K562 (cell line): ENCODE results near the gene NAV2. TPM values are rescaled to one million over a fixed set of nuclear protein-coding genes. Genes with fewer than 3 reads are reported as not detected.

Experiments
- ATAC-seq: fragments of 200-7000 bp; cut with Tn5 transposase; 3 replicates; pipeline ENCODE4 v1.9.1; 2020; ENCODE audit warnings: moderate library complexity
- BruUV-seq: library from RNA; stranded (reverse); fragments of 400-500 nt; replicated peaks from 2 replicates; lab custom pipeline; 2021; lab: Mats Ljungman, UMichigan
- CTCF ChIA-PET: fragments of 300-600 bp; formaldehyde crosslinking; extraction: SDS; loops from one replicate; lab custom pipeline; 2021; ENCODE audit warnings: low intra/inter-chr PET ratio; lab: Yijun Ruan, JAX
- POLR2A ChIA-PET: fragments of 300-600, 350-650 bp; sonication (Branson Sonifier 250); formaldehyde crosslinking; extraction: SDS; loops from one replicate; lab custom pipeline; 2021; ENCODE audit warnings: antibody characterized with exemption, inconsistent platforms; lab: Yijun Ruan, JAX
- DNase-seq, 4 experiments: peaks; one replicate each; pipeline versions ENCODE4 v3.0.0 to v3.0.0-alpha.2; 2011 to 2018; ENCODE audit warnings: low spot score in 3 of 4, mixed read lengths in 3 of 4; ENCODE audit errors: extremely low read depth in 1 of 4
- FAIRE-seq: peaks from 2 replicates; lab custom pipeline; 2011; peaks lifted over from hg19 to GRCh38; lab: Jason Lieb, UNC
- H2AFZ ChIP-seq: 2 replicates; pipeline ENCODE4 v1.6.0; 2011; ENCODE audit warnings: low read depth, low read length, control low read depth, inconsistent platforms
- H3K27ac ChIP-seq: fragments of 200-600 bp; 3 replicates; pipeline ENCODE4 v1.8.0; 2011; ENCODE audit warnings: low read depth, mild to moderate bottlenecking, control low read depth, inconsistent platforms, low read length, moderate library complexity, mixed read lengths; ENCODE audit errors: extremely low read depth
- H3K27me3 ChIP-seq, 2 experiments: fragments of 300-600 bp in 1 of 2; 2 replicates in 1 of 2; 3 replicates in 1 of 2; pipeline versions ENCODE4 v1.6.0 to v1.8.0; 2011; ENCODE audit warnings: inconsistent platforms in 2 of 2, low read length in 2 of 2, mild to moderate bottlenecking in 1 of 2, mixed read lengths in 1 of 2, moderate library complexity in 1 of 2; ENCODE audit not compliant: control insufficient read depth in 2 of 2, insufficient read depth in 2 of 2
- H3K36me3 ChIP-seq: fragments of 300-600 bp; 3 replicates; pipeline ENCODE4 v1.8.0; 2011; ENCODE audit warnings: mild to moderate bottlenecking, low read length, inconsistent platforms; ENCODE audit not compliant: control insufficient read depth, insufficient read depth
- H3K4me1 ChIP-seq, 2 experiments: fragments of 200-600 bp in 1 of 2; replicated peaks in 1 of 2; 2 replicates in 1 of 2; 3 replicates in 1 of 2; pipeline versions ENCODE4 v1.5.1 to v1.8.0; 2011; ENCODE audit warnings: inconsistent platforms in 2 of 2, low read length in 2 of 2, mild to moderate bottlenecking in 1 of 2, mixed read lengths in 1 of 2, moderate library complexity in 1 of 2; ENCODE audit not compliant: control insufficient read depth in 2 of 2, insufficient read depth in 2 of 2
- H3K4me2 ChIP-seq: 2 replicates; pipeline ENCODE4 v1.6.1; 2011; ENCODE audit warnings: low read length, control low read depth, inconsistent platforms, mixed read lengths; ENCODE audit not compliant: insufficient read depth
- H3K4me3 ChIP-seq: fragments of 200-600 bp; sonication (generic), shearing (Covaris generic); 2 replicates; pipeline ENCODE4 v1.5.1; 2016; ENCODE audit warnings: control low read depth, inconsistent platforms
- H3K79me2 ChIP-seq: fragments of 200-600 bp; 3 replicates; pipeline ENCODE4 v1.8.0; 2011; ENCODE audit warnings: low read length, inconsistent platforms; ENCODE audit not compliant: control insufficient read depth, insufficient read depth
- H3K9ac ChIP-seq, 2 experiments: 2 replicates each; pipeline versions ENCODE4 v1.6.0 to v1.6.1; 2011; ENCODE audit warnings: low read depth in 2 of 2, low read length in 2 of 2, control low read depth in 1 of 2, inconsistent platforms in 1 of 2, mild to moderate bottlenecking in 1 of 2, mixed read lengths in 1 of 2; ENCODE audit not compliant: insufficient read depth in 1 of 2
- H3K9me1 ChIP-seq: one replicate; pipeline ENCODE4 v1.6.0; 2011; ENCODE audit warnings: inconsistent platforms, mild to moderate bottlenecking, low read length, moderate library complexity; ENCODE audit not compliant: control insufficient read depth, insufficient read depth
- H3K9me3 ChIP-seq: replicated peaks from 2 replicates; pipeline ENCODE4 v1.5.1; 2011; ENCODE audit warnings: low read depth, low read length, inconsistent platforms; ENCODE audit not compliant: control insufficient read depth, insufficient read depth
- H4K20me1 ChIP-seq: replicated peaks from 2 replicates; pipeline ENCODE4 v1.6.1; 2011; ENCODE audit warnings: low read length, inconsistent platforms, mixed read lengths; ENCODE audit not compliant: control insufficient read depth, insufficient read depth
- CTBP1 ChIP-seq: fragments of 450-650 bp; IDR thresholded peaks from 2 replicates; pipeline ENCODE4 v1.6.1; 2016; ENCODE audit warnings: borderline replicate concordance
- E2F6 ChIP-seq, 2 experiments: IDR thresholded peaks; 2 replicates each; pipeline ENCODE4 v1.6.1; 2011; ENCODE audit warnings: borderline replicate concordance in 1 of 2, control low read depth in 1 of 2, low read depth in 1 of 2, low read length in 1 of 2, mild to moderate bottlenecking in 1 of 2, mixed read lengths in 1 of 2, moderate library complexity in 1 of 2; ENCODE audit not compliant: insufficient read depth in 1 of 2, insufficient read length in 1 of 2, poor library complexity in 1 of 2, severe bottlenecking in 1 of 2; ENCODE audit errors: extremely low read depth in 1 of 2
- WGBS: fragments of 100-300 bp; shearing (Covaris generic); methylation state at CpG from one replicate; pipeline ENCODE4 v1.1.6; 2016; ENCODE audit warnings: low coverage, mixed read lengths; ENCODE audit not compliant: insufficient coverage; ENCODE audit errors: missing lambda C conversion rate; 5-methylcytosine and 5-hydroxymethylcytosine counted together
- in situ Hi-C: fragments of 300-500 bp; cut with MboI; formaldehyde crosslinking; loops from 4 replicates; pipeline ENCODE4 v1.15.0; 2018; ENCODE audit warnings: inconsistent platforms, mixed read lengths
- intact Hi-C: fragments of 100-400 bp; cut with micrococcal nuclease; formaldehyde crosslinking; loops from 2 replicates; pipeline ENCODE4 v1.14.2; 2022
- polyA plus RNA-seq, 8 experiments: library from polyadenylated mRNA; depleted of rRNA in 4 of 8; stranded (reverse) in 5 of 8; unstranded in 3 of 8; fragments of >200 nt; fragmentation: Nextera tagmentation in 2 of 8; fragmentation: Illumina TruSeq in 1 of 8; extraction: Ambion mirVana in 2 of 8; extraction: Trizol in 1 of 8; gene quantifications; 2 replicates each; pipeline versions ENCODE4 v1.2.1 to v1.2.3, GENCODE V29; 2011 to 2014; ENCODE audit warnings: inconsistent platforms in 1 of 8, missing spikeins in 1 of 8
- total RNA-seq, 7 experiments: library from RNA; depleted of rRNA in 6 of 7; stranded (reverse); fragments of >200 nt in 6 of 7; fragmentation: Illumina TruSeq in 2 of 7; extraction: Trizol in 2 of 7; gene quantifications; 2 replicates each; pipeline versions ENCODE4 v1.2.1 to v1.2.3, GENCODE V29; 2011 to 2021; ENCODE audit warnings: low replicate concordance in 1 of 7

The NAV2 gene
- total and polyA plus RNA-seq, 9 of the 15 experiments (the other 6 are each of a cell fraction or from before 2014, with no cell fraction given): 0.03 to 0.35 (median 0.05) TPM

DNA sequence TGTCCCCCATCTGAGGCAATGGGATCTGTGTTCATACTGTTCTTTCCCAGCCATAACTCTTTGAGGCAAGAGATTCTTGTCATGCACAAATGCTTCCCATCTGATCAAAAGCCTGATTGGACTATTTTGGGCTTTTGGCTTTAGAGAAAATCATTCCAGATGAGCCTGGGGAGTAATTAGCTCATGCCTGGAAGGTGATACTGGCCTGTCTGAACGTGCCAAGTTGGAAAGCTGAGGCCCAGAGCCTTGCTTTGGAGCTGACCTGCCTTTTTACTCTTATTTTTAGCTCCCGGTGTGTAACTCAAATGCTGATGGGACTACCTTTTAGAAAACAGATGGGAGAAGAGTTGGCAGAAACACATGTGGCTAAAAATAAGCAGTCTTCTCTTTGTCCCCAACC is 342.7 kb downstream of the NAV2 start:
- Histone ChIP-seq H3K27me3 (no peaks in the 10 kb centered on the region; a peak in 1 of 5 replicates), H3K36me3 (no peaks in the 10 kb centered on the region), H3K4me1 (no peaks in the 10 kb centered on the region), H3K9ac (no peak overlapping the region), H2AFZ (no peak overlapping the region), H3K27ac (no peak overlapping the region), H3K4me2 (no peak overlapping the region), H3K4me3 (no peak overlapping the region), H3K9me1 (no peaks in the 10 kb centered on the region), H4K20me1 (no peaks in the 10 kb centered on the region), H3K79me2 (no peaks in the 10 kb centered on the region), H3K9me3 (no peaks in the 10 kb centered on the region)
- CTCF ChIA-PET: no interaction called here
- in situ Hi-C loops (no loop called here), intact Hi-C loops (no loop called here)
- no TSS peak for BruUV-seq
- FAIRE-seq: no peak
- DNase-seq: no peak
- WGBS: 36% methylated on average over 2 of the region's 2 CpGs
- no peak for ATAC-seq
- TF ChIP-seq E2F6 (IDR thresholded peaks at IDR 0.05; ENCODE audit: borderline replicate concordance in 1 of 2, extremely low read depth in 1 of 2, insufficient read depth in 1 of 2, insufficient read length in 1 of 2, low read depth in 1 of 2, low read length in 1 of 2, poor library complexity in 1 of 2, severe bottlenecking in 1 of 2): no peak
- POLR2A ChIA-PET: interaction anchor here (1.7 kb wide), 1 partner anchor 9 kb away, joined by 4 read pairs; no protein-coding TSS in a partner anchor

DNA sequence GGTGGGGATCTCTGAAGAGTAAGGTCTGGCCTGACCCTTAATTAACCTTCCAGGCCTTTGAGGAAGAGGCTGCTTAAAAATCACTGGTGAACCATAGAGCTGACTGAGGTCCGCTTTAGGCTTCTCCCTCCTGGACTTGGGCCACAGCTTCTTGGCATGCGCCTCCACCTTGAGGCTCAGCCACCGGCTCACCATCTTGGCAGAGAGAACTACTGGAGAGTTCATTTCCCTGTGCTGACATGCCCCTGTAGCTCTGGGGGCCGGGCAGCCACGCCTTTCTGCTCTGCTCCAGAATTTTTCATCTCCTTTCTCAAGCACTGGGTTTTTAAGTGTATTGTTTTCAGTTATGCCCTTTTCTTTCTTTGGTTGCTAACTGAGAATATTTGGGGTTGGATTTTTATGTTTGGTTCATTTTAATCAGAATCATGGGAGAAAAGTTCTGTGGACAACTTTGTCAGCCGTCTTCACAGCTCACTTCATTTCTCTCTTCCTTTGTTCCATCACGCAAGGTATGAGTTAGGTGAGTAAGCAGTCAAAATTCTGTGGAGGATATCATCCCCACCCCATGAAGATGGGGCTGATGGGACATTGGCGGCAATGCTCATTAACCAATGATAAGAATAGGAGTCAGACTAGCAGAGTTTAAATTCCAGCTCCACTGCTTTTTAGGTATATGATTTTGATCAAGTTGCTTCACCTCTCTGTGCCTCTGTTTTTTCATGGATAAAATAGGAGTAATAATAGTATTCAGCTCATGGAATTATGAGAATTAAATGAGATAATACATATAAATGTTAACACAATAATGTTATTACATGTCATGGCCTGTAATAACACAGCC is 343.7 kb downstream of the NAV2 start:
- FAIRE-seq (no peak), DNase-seq (no peak), ATAC-seq (no peak)
- Histone ChIP-seq H3K9me1 (no peaks in the 10 kb centered on the region), H3K4me2 (no peak overlapping the region), H3K79me2 (no peaks in the 10 kb centered on the region), H2AFZ (no peak overlapping the region), H3K36me3 (no peaks in the 10 kb centered on the region), H3K9ac (no peak overlapping the region), H4K20me1 (no peaks in the 10 kb centered on the region), H3K27me3 (no peaks in the 10 kb centered on the region; a peak in 1 of 5 replicates), H3K9me3 (no peaks in the 10 kb centered on the region), H3K4me1 (no peaks in the 10 kb centered on the region), H3K27ac (no peak overlapping the region), H3K4me3 (no peak overlapping the region)
- no TSS peak for BruUV-seq
- CTCF ChIA-PET: no interaction called here
- TF ChIP-seq CTBP1: no peak
- in situ Hi-C loops (no loop called here), intact Hi-C loops (no loop called here)
- 45% methylated on average over 8 of the region's 8 CpGs for WGBS
- POLR2A ChIA-PET: interaction anchor here (0.7 to 1.9 kb wide), 4 partner anchors 8 to 59 kb away, joined by 3 to 6 read pairs (median 4); no protein-coding TSS in a partner anchor
